Heart right ventricle (tissue), 16 donors: ENCODE data around the gene RBCK1. TPM values are rescaled to one million over a fixed set of nuclear protein-coding genes. Genes with fewer than 3 reads are reported as not detected.

ENCODE experiments used
- ATAC-seq, 8 donors: fragments of 200-7000 bp; cut with Tn5 transposase; one replicate each; pipeline ENCODE4 v1.9.1; 2020; ENCODE audit warnings: mild to moderate bottlenecking in 8 of 8, moderate library complexity in 8 of 8, moderate number of reproducible peaks in 1 of 8
- DNase-seq, 2 donors: peaks; one replicate each; pipeline ENCODE4 v3.0.0-alpha.2; 2020
- H3K27ac ChIP-seq, 10 donors: fragments of 200-600 bp; sonication (generic) in 2 of 10; one replicate each; pipeline versions ENCODE4 v1.5.0 to v1.8.0; 2020 to 2022; ENCODE audit warnings: mild to moderate bottlenecking in 3 of 10
- H3K27me3 ChIP-seq, 7 donors: fragments of 200-600 bp; one replicate each; pipeline ENCODE4 v1.8.0; 2021 to 2022; ENCODE audit warnings: mild to moderate bottlenecking in 2 of 7
- H3K36me3 ChIP-seq, 9 donors: fragments of 200-600 bp; sonication (generic) in 1 of 9; one replicate each; pipeline versions ENCODE4 v1.5.0 to v1.8.0; 2020 to 2022; ENCODE audit warnings: mild to moderate bottlenecking in 2 of 9
- H3K4me1 ChIP-seq, 9 donors: fragments of 200-600 bp; sonication (generic) in 1 of 9; one replicate each; pipeline versions ENCODE4 v1.5.0 to v1.8.0; 2020 to 2022; ENCODE audit warnings: mild to moderate bottlenecking in 4 of 9
- H3K4me3 ChIP-seq, 10 donors: fragments of 200-600 bp; sonication (generic) in 2 of 10; one replicate each; pipeline versions ENCODE4 v1.5.0 to v1.8.0; 2020 to 2022; ENCODE audit warnings: mild to moderate bottlenecking in 7 of 10, moderate library complexity in 2 of 10
- H3K9me3 ChIP-seq, 11 donors: fragments of 200-600 bp in 10 of 11; sonication (generic) in 2 of 11; one replicate each; pipeline versions ENCODE4 v1.5.0 to v1.8.0; 2013 to 2022; ENCODE audit warnings: mild to moderate bottlenecking in 2 of 11, control low read depth in 1 of 11, moderate library complexity in 1 of 11
- CTCF ChIP-seq, 9 donors: fragments of 200-600 bp; sonication (generic) in 2 of 9; IDR thresholded peaks; one replicate each; pipeline versions ENCODE4 v1.5.0 to v1.8.0; 2021 to 2022; ENCODE audit warnings: antibody characterized with exemption in 9 of 9, mild to moderate bottlenecking in 5 of 9, moderate library complexity in 1 of 9
- WGBS, 2 donors: extraction: QIAGEN DNeasy Blood & Tissue Kit; methylation state at CpG; one replicate each; pipeline ENCODE4 v1.1.7; 2013; ENCODE audit warnings: inconsistent platforms in 1 of 2; 5-methylcytosine and 5-hydroxymethylcytosine counted together
- intact Hi-C, 10 donors: fragments of 100-400 bp; cut with DNase I; formaldehyde crosslinking; loops; one replicate each; pipeline versions ENCODE4 v1.11.1 to v1.14.2; 2022
- polyA plus RNA-seq, 2 donors: library from polyadenylated mRNA; stranded (reverse); fragments of 200-250 nt; gene quantifications; one replicate each; pipeline ENCODE4 v1.2.3, GENCODE V29; 2013
- total RNA-seq, 10 donors: library from RNA; stranded (reverse); fragmentation: NEBNext Ultra II Directional in 3 of 10; extraction: Animal tissue kit (Norgen Biotek cat#: 25700) in 3 of 10; gene quantifications; one replicate each; pipeline versions ENCODE4 v1.2.1 to v1.2.4, GENCODE V29; 2021 to 2023
- donor health status: Arrhythmogenic right ventricular cardiomyopathy.
- donor health status: ischemic (EF 13 %, LVEDD 7.1; RV severe dilation, severe dysfunction).
- donor health status: healthy with polysubstance abuse.
- donor health status: DM: no; HTN: yes; CAD: no.
- donor health status: DM: no; HTN: no; CAD: no.
- donor health status: ischemic (EF 25% LVEDD 6.9; RV normal size, moderate dysfunction).
- donor health status: ischemic (EF 25% LVEDD 5.7; RV mildly dilated, moderate dysfunction).
- donor health status: healthy.
- donor health status: DM: yes; HTN: yes; CAD: no.
- donor health status: Ischemic cardiomyopathy.
- donor health status: ischemic (EF 35%, LVEDD 5.7; RV mildly dilated, moderate dysfunction).
- donor health status: nonischemic (EF 11% LVEDD 7.7; RV severe dilation, severe dysfunction).
- donor health status: DM: yes; HTN: yes; CAD: no.
- donor health status: PGD.
- donor health status: ischemic (EF 29% LVEDD 5.4; RV normal size, mild dysfunction).
- donor health status: nonischemic (EF 23%, LVEDD 6.1; RV moderate dilation, normal function).

Gene RBCK1
- total and polyA plus RNA-seq, 12 donors, result 32.0 to 86.8 (median 44.0) TPM

GRCh38 chr20:420721-421574 is 12.8 kb downstream of the RBCK1 start:
- H3K9me3 ChIP-seq, result no peaks in the 10 kb centered on the region
- H3K27ac ChIP-seq, result no peak overlapping the region
- ATAC-seq, result peak in 1 of 8 donors; percentile 20
- H3K36me3 ChIP-seq, result peaks cover 0 to 96% (median 44%) of the 10 kb centered on the region in 9 donors
- H3K4me3 ChIP-seq, result no peak overlapping the region
- no peaks in the 10 kb centered on the region for H3K27me3 ChIP-seq
- intact Hi-C loops, result loop anchor here in 2 of 10 donors (10.0 kb wide), 2 partner anchors 64 to 66 kb away; no protein-coding TSS in a partner anchor
- H3K4me1 ChIP-seq, result peaks cover 0 to 4% (median 0%) of the 10 kb centered on the region in 9 donors
- WGBS, 2 donors, result 93 to 95% methylated on average over 45 to 48 of the region's 49 CpGs
- TF ChIP-seq CTCF (IDR thresholded peaks at IDR 0.05), result no peak
- no peak for DNase-seq

GRCh38 chr20:421685-422250 is 13.7 kb downstream of the RBCK1 start:
- no peaks in the 10 kb centered on the region for H3K27me3 ChIP-seq
- 97 to 98% methylated on average over 8 of the region's 8 CpGs for WGBS, 2 donors
- no peak for ATAC-seq
- H3K9me3 ChIP-seq, result no peaks in the 10 kb centered on the region
- H3K36me3 ChIP-seq, result peaks cover 0 to 95% (median 44%) of the 10 kb centered on the region in 9 donors
- H3K27ac ChIP-seq, result no peak overlapping the region
- no peak overlapping the region for H3K4me3 ChIP-seq
- no peak for DNase-seq
- no peak for TF ChIP-seq CTCF (IDR thresholded peaks at IDR 0.05)
- H3K4me1 ChIP-seq, result peaks cover 0 to 4% (median 0%) of the 10 kb centered on the region in 9 donors
- intact Hi-C loops, result loop anchor here in 2 of 10 donors (10.0 kb wide), 2 partner anchors 63 to 67 kb away; no protein-coding TSS in a partner anchor

- intact Hi-C loops, result loop anchor here in 2 of 10 donors (10.0 kb wide), 2 partner anchors 58 to 72 kb away; no protein-coding TSS in a partner anchor
- WGBS, 2 donors, result 93 to 99% methylated on average over 2 of the region's 2 CpGs
Observed at GRCh38 chr20:426566-426965, 18.5 kb downstream of the RBCK1 start.

More at GRCh38 chr20:426566-426965, 18.5 kb downstream of the RBCK1 start:
- no peak for DNase-seq
- peaks cover 0 to 99% (median 55%) of the 10 kb centered on the region in 9 donors for H3K36me3 ChIP-seq
- H3K27me3 ChIP-seq, result no peaks in the 10 kb centered on the region
- no peak for TF ChIP-seq CTCF (IDR thresholded peaks at IDR 0.05)
- H3K4me1 ChIP-seq, result peaks cover 0 to 4% (median 0%) of the 10 kb centered on the region in 9 donors
- no peak overlapping the region for H3K27ac ChIP-seq
- no peak for ATAC-seq
- no peaks in the 10 kb centered on the region for H3K9me3 ChIP-seq
- no peak overlapping the region for H3K4me3 ChIP-seq
